Caco-2 (cell line): Measurements from ENCODE around the gene ACAN. TPM values are rescaled to one million over a fixed set of nuclear protein-coding genes. Genes with fewer than 3 reads are reported as not detected.

ENCODE experiments used
- BruUV-seq: library from RNA; stranded (reverse); fragments of 400-500 nt; replicated peaks from 2 replicates; lab custom pipeline; 2021; lab: Mats Ljungman, UMichigan
- CTCF ChIA-PET: fragments of 300-600 bp; sonication (Branson Sonifier 250); formaldehyde crosslinking; loops from one replicate; lab custom pipeline; 2022; ENCODE audit warnings: antibody characterized with exemption; lab: Charles Lee
- POLR2A ChIA-PET: fragments of 300-600 bp; sonication (Branson Sonifier 250); formaldehyde crosslinking; loops from one replicate; lab custom pipeline; 2022; ENCODE audit warnings: antibody characterized with exemption; lab: Charles Lee
- DNase-seq, 2 experiments: peaks; one replicate each; pipeline versions ENCODE4 v3.0.0 to v3.0.0-alpha.2; 2020 to 2022
- H3K27me3 ChIP-seq: replicated peaks from 2 replicates; pipeline ENCODE4 v1.6.0; 2011; ENCODE audit warnings: low read length; ENCODE audit not compliant: control insufficient read depth, insufficient read depth
- H3K36me3 ChIP-seq: 2 replicates; pipeline ENCODE4 v1.5.1; 2011; ENCODE audit warnings: low read length; ENCODE audit not compliant: control insufficient read depth, insufficient read depth
- H3K4me1 ChIP-seq: fragments of 250-450 bp; sonication (Bioruptor Pico); 2 replicates; pipeline ENCODE4 v1.5.1; 2020; ENCODE audit warnings: mild to moderate bottlenecking
- H3K4me3 ChIP-seq: 2 replicates; pipeline ENCODE4 v1.5.1; 2011; ENCODE audit warnings: low read depth, mild to moderate bottlenecking, control low read depth, low read length
- H3K9me3 ChIP-seq: fragments of 250-450 bp; sonication (Bioruptor Pico); 2 replicates; pipeline ENCODE4 v1.5.1; 2020; ENCODE audit warnings: mild to moderate bottlenecking, moderate library complexity
- H3K27ac Mint-ChIP-seq: one replicate; pipeline ENCODE4 v1.8.0; 2022; ENCODE audit warnings: mixed read lengths; ENCODE audit not compliant: unreplicated experiment
- H3K27me3 Mint-ChIP-seq: one replicate; pipeline ENCODE4 v1.8.0; 2022; ENCODE audit warnings: mixed read lengths; ENCODE audit not compliant: insufficient read depth, unreplicated experiment
- H3K36me3 Mint-ChIP-seq: one replicate; pipeline ENCODE4 v1.8.0; 2022; ENCODE audit warnings: mild to moderate bottlenecking, mixed read lengths; ENCODE audit not compliant: insufficient read depth, unreplicated experiment
- H3K4me1 Mint-ChIP-seq: one replicate; pipeline ENCODE4 v1.8.0; 2022; ENCODE audit warnings: low read depth, mixed read lengths; ENCODE audit not compliant: unreplicated experiment
- H3K4me3 Mint-ChIP-seq: one replicate; pipeline ENCODE4 v1.8.0; 2022; ENCODE audit warnings: mild to moderate bottlenecking, moderate library complexity, mixed read lengths; ENCODE audit not compliant: unreplicated experiment
- H3K9me3 Mint-ChIP-seq: one replicate; pipeline ENCODE4 v1.8.0; 2022; ENCODE audit warnings: mixed read lengths; ENCODE audit not compliant: unreplicated experiment
- CTCF ChIP-seq, 2 experiments: fragments of 200-600 bp in 1 of 2; IDR thresholded peaks; 1 replicate in 1 of 2; 2 replicates in 1 of 2; pipeline versions ENCODE4 v1.5.1 to v1.8.0; 2011 to 2022; ENCODE audit warnings: antibody characterized with exemption in 1 of 2, control low read depth in 1 of 2, inconsistent platforms in 1 of 2, low read depth in 1 of 2, low read length in 1 of 2, mild to moderate bottlenecking in 1 of 2, moderate library complexity in 1 of 2; ENCODE audit not compliant: insufficient read depth in 1 of 2, severe bottlenecking in 1 of 2, unreplicated experiment in 1 of 2
- intact Hi-C: fragments of 100-400 bp; cut with micrococcal nuclease; formaldehyde crosslinking; loops from one replicate; pipeline ENCODE4 v1.10.0; 2022; ENCODE audit not compliant: unreplicated experiment
- total RNA-seq: library from RNA; stranded (reverse); gene quantifications from 2 replicates; pipeline ENCODE4 v1.2.3, GENCODE V29; 2022

ACAN gene
- total RNA-seq, 1 experiment from 2014 or later = not detected

- ChIA-PET CTCF (no interaction called here), POLR2A (no interaction called here)
- DNase-seq = no peak
- BruUV-seq = no TSS peak
- Histone ChIP-seq H3K36me3 (no peaks in the 10 kb centered on the region), H3K9me3 (no peaks in the 10 kb centered on the region), H3K4me1 (no peaks in the 10 kb centered on the region), H3K27me3 (no peaks in the 10 kb centered on the region), H3K4me3 (no peak overlapping the region)
- Mint-ChIP-seq H3K4me1 (no peaks in the 10 kb centered on the region), H3K36me3 (no peaks in the 10 kb centered on the region), H3K27ac (no peak overlapping the region), H3K9me3 (no peaks in the 10 kb centered on the region), H3K4me3 (no peak overlapping the region), H3K27me3 (peaks cover 28% of the 10 kb centered on the region)
- intact Hi-C loops = no loop called here
- TF ChIP-seq CTCF (IDR thresholded peaks at IDR 0.05; ENCODE audit: insufficient read depth in 1 of 2, low read depth in 1 of 2, low read length in 1 of 2, severe bottlenecking in 1 of 2, unreplicated experiment in 1 of 2) = no peak
Observed at GRCh38 chr15:88800738-88801137, 2.5 kb upstream of the ACAN start.

- peaks cover 21% of the 10 kb centered on the region for H3K27me3 Mint-ChIP-seq
- POLR2A ChIA-PET = no interaction called here
- no peak overlapping the region for H3K27ac Mint-ChIP-seq
- Histone ChIP-seq H3K27me3 (no peaks in the 10 kb centered on the region; the same call in 1 of the 2 replicates), H3K36me3 (no peaks in the 10 kb centered on the region), H3K9me3 (no peaks in the 10 kb centered on the region), H3K4me3 (no peak overlapping the region), H3K4me1 (no peaks in the 10 kb centered on the region)
- no peak overlapping the region for H3K4me3 Mint-ChIP-seq
- no peak for TF ChIP-seq CTCF (IDR thresholded peaks at IDR 0.05; ENCODE audit: insufficient read depth in 1 of 2, low read depth in 1 of 2, low read length in 1 of 2, severe bottlenecking in 1 of 2, unreplicated experiment in 1 of 2)
- intact Hi-C loops = no loop called here
- CTCF ChIA-PET = no interaction called here
- H3K4me1 Mint-ChIP-seq = no peaks in the 10 kb centered on the region
- no TSS peak for BruUV-seq
- H3K36me3 Mint-ChIP-seq = no peaks in the 10 kb centered on the region
- H3K9me3 Mint-ChIP-seq = no peaks in the 10 kb centered on the region
- DNase-seq = no peak
Observed at GRCh38 chr15:88802250-88802990, 816 bp upstream of the ACAN start.

- DNase-seq = no peak
- peaks cover 18% of the 10 kb centered on the region for H3K27me3 Mint-ChIP-seq
- Histone ChIP-seq H3K36me3 (no peaks in the 10 kb centered on the region), H3K27me3 (no peaks in the 10 kb centered on the region; the same call in 1 of the 2 replicates), H3K4me1 (no peaks in the 10 kb centered on the region), H3K9me3 (no peaks in the 10 kb centered on the region), H3K4me3 (no peak overlapping the region)
- no TSS peak for BruUV-seq
- no peak for TF ChIP-seq CTCF (IDR thresholded peaks at IDR 0.05; ENCODE audit: insufficient read depth in 1 of 2, low read depth in 1 of 2, low read length in 1 of 2, severe bottlenecking in 1 of 2, unreplicated experiment in 1 of 2)
- POLR2A ChIA-PET = no interaction called here
- H3K4me3 Mint-ChIP-seq = no peak overlapping the region
- H3K36me3 Mint-ChIP-seq = no peaks in the 10 kb centered on the region
- H3K27ac Mint-ChIP-seq = no peak overlapping the region
- H3K9me3 Mint-ChIP-seq = no peaks in the 10 kb centered on the region
- intact Hi-C loops = no loop called here
- H3K4me1 Mint-ChIP-seq = no peaks in the 10 kb centered on the region
- CTCF ChIA-PET = no interaction called here
Observed at GRCh38 chr15:88802991-88803240, 320 bp upstream of the ACAN start.
